ENCODE measurements around the gene PPP2R5C.

- TF ChIP-seq, protein P1, sequence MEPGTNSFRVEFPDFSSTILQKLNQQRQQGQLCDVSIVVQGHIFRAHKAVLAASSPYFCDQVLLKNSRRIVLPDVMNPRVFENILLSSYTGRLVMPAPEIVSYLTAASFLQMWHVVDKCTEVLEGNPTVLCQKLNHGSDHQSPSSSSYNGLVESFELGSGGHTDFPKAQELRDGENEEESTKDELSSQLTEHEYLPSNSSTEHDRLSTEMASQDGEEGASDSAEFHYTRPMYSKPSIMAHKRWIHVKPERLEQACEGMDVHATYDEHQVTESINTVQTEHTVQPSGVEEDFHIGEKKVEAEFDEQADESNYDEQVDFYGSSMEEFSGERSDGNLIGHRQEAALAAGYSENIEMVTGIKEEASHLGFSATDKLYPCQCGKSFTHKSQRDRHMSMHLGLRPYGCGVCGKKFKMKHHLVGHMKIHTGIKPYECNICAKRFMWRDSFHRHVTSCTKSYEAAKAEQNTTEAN (CRISPR knock-in tag; IDR thresholded peaks at IDR 0.05) = no peak
- TF ChIP-seq CTCF (IDR thresholded peaks at IDR 0.05) (no peak), USF2 (CRISPR knock-in tag; IDR thresholded peaks at IDR 0.05) (no peak), FOXP1 (CRISPR knock-in tag; IDR thresholded peaks at IDR 0.05; ENCODE audit: borderline replicate concordance) (no peak), NR1H2 (CRISPR knock-in tag; IDR thresholded peaks at IDR 0.05) (no peak), ZNF396 (CRISPR knock-in tag; IDR thresholded peaks at IDR 0.05; ENCODE audit: borderline replicate concordance) (no peak), USF1 (CRISPR knock-in tag; IDR thresholded peaks at IDR 0.05) (no peak), ATF1 (CRISPR knock-in tag; IDR thresholded peaks at IDR 0.05) (no peak)
- TF ChIP-seq, protein P2, sequence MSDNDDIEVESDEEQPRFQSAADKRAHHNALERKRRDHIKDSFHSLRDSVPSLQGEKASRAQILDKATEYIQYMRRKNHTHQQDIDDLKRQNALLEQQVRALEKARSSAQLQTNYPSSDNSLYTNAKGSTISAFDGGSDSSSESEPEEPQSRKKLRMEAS (CRISPR knock-in tag; IDR thresholded peaks at IDR 0.05) = no peak
Observed at GRCh38 chr14:101762530-101763101, 1.1 kb downstream of the PPP2R5C start.

Data from WTC11 (cell line).